Neural cell (in vitro differentiated cells): ENCODE results near the gene ZFP69B.

Experiments used
- EP300 ChIP-seq: fragments of 450-650 bp; conservative IDR thresholded peaks from 2 replicates; pipeline ENCODE4 v1.6.1; 2014; ENCODE audit warnings: antibody characterized with exemption, mild to moderate bottlenecking, moderate library complexity; ENCODE audit not compliant: poor library complexity, severe bottlenecking
- EZH2 ChIP-seq: fragments of 200-600, 300-800 bp; shearing (Covaris generic), sonication (generic); IDR thresholded peaks from 2 replicates; pipeline ENCODE4 v1.6.1; 2014; ENCODE audit warnings: antibody characterized with exemption, low read length, borderline replicate concordance, mild to moderate bottlenecking; ENCODE audit not compliant: insufficient read depth, poor library complexity, severe bottlenecking
- MXI1 ChIP-seq: fragments of 450-650 bp; conservative IDR thresholded peaks from 2 replicates; pipeline ENCODE4 v1.6.1; 2014; ENCODE audit warnings: antibody characterized with exemption, mild to moderate bottlenecking; ENCODE audit not compliant: poor library complexity, severe bottlenecking
- TAF1 ChIP-seq: IDR thresholded peaks from 2 replicates; pipeline ENCODE4 v1.6.1; 2012; ENCODE audit warnings: low read depth
- TF ChIP-seq, protein P1 (sequence below): fragments of 450-650 bp; IDR thresholded peaks from 2 replicates; pipeline ENCODE4 v1.5.1; 2014; ENCODE audit warnings: antibody characterized with exemption, mild to moderate bottlenecking, moderate library complexity; ENCODE audit not compliant: poor library complexity, severe bottlenecking

DNA sequence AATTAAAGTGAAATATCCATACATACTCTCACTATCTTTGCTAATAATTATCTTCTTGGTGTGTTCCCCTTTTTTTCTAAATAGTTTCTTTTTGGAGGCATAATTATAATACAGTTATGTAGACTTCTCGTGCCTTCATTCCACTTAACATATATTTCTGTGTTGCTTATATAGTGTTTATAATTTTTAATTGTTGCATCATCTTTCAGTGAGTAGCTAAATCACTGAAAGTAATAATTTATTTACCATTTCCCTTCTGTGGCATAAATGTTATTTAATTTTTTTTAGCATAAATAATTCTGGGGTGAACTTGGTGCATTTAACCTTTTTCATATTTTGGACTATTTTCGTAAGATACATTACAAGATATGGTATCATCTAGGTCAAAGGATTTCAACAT, 38.4 kb upstream of the ZFP69B start:
- TF ChIP-seq EZH2 (no peak), TAF1 (no peak), MXI1 (no peak), EP300 (no peak)
- TF ChIP-seq, protein P1, sequence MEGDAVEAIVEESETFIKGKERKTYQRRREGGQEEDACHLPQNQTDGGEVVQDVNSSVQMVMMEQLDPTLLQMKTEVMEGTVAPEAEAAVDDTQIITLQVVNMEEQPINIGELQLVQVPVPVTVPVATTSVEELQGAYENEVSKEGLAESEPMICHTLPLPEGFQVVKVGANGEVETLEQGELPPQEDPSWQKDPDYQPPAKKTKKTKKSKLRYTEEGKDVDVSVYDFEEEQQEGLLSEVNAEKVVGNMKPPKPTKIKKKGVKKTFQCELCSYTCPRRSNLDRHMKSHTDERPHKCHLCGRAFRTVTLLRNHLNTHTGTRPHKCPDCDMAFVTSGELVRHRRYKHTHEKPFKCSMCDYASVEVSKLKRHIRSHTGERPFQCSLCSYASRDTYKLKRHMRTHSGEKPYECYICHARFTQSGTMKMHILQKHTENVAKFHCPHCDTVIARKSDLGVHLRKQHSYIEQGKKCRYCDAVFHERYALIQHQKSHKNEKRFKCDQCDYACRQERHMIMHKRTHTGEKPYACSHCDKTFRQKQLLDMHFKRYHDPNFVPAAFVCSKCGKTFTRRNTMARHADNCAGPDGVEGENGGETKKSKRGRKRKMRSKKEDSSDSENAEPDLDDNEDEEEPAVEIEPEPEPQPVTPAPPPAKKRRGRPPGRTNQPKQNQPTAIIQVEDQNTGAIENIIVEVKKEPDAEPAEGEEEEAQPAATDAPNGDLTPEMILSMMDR: no peak
